Neural cell (in vitro differentiated cells): ENCODE measurements around the gene ARFGAP1. TPM values are rescaled to one million over a fixed set of nuclear protein-coding genes. Genes with fewer than 3 reads are reported as not detected.

Source experiments
- H2AFZ ChIP-seq: fragments of 200-600, 300-800 bp; sonication (generic), shearing (Covaris generic); 2 replicates; pipeline ENCODE4 v1.6.0; 2014; ENCODE audit warnings: low read depth, mild to moderate bottlenecking, antibody characterized with exemption, low read length, moderate library complexity
- H3F3A ChIP-seq: fragments of 200-600 bp; shearing (Covaris generic); 2 replicates; pipeline ENCODE4 v1.6.1; 2016; ENCODE audit warnings: mild to moderate bottlenecking, moderate library complexity, mixed read lengths, antibody characterized with exemption, low read length; ENCODE audit not compliant: insufficient read depth, poor library complexity, severe bottlenecking
- H3K27ac ChIP-seq: fragments of 200-600, 300-800 bp; sonication (generic), shearing (Covaris generic); 2 replicates; pipeline ENCODE4 v1.5.1; 2014; ENCODE audit warnings: mild to moderate bottlenecking, low read length, moderate library complexity
- H3K27me3 ChIP-seq: fragments of 300-800, 200-600 bp; sonication (generic), shearing (Covaris generic); 2 replicates; pipeline ENCODE4 v1.6.0; 2014; ENCODE audit warnings: mild to moderate bottlenecking, low read depth, low read length, moderate library complexity; ENCODE audit not compliant: insufficient read depth
- H3K36me3 ChIP-seq: fragments of 300-800, 200-600 bp; sonication (generic), shearing (Covaris generic); 2 replicates; pipeline ENCODE4 v1.5.1; 2014; ENCODE audit warnings: mild to moderate bottlenecking, antibody characterized with exemption, low read length, moderate library complexity; ENCODE audit not compliant: insufficient read depth
- H3K4me2 ChIP-seq: fragments of 300-800, 200-600 bp; sonication (generic), shearing (Covaris generic); 2 replicates; pipeline ENCODE4 v1.6.0; 2014; ENCODE audit warnings: mild to moderate bottlenecking, low read length
- H3K4me3 ChIP-seq: fragments of 300-800, 200-600 bp; sonication (generic), shearing (Covaris generic); 2 replicates; pipeline ENCODE4 v1.5.1; 2014; ENCODE audit warnings: mild to moderate bottlenecking, low read length, moderate library complexity
- H3K79me2 ChIP-seq: fragments of 200-600 bp; shearing (Covaris generic); replicated peaks from 2 replicates; pipeline ENCODE4 v1.6.0; 2014; ENCODE audit warnings: mild to moderate bottlenecking, low read length, moderate library complexity; ENCODE audit not compliant: insufficient read depth
- H3K9ac ChIP-seq: fragments of 300-800, 200-600 bp; sonication (generic), shearing (Covaris generic); 2 replicates; pipeline ENCODE4 v1.6.1; 2016; ENCODE audit warnings: mild to moderate bottlenecking, low read length, mixed read lengths
- H3K9me2 ChIP-seq: fragments of 200-600 bp; shearing (Covaris generic); 2 replicates; pipeline ENCODE4 v1.6.1; 2016; ENCODE audit warnings: mild to moderate bottlenecking, low read length, mixed read lengths; ENCODE audit not compliant: insufficient read depth
- H3K9me3 ChIP-seq: fragments of 200-600, 300-800 bp; sonication (generic), shearing (Covaris generic); 2 replicates; pipeline ENCODE4 v1.6.1; 2016; ENCODE audit warnings: mild to moderate bottlenecking, mixed run types, low read length, moderate library complexity, mixed read lengths
- H4K20me1 ChIP-seq: fragments of 200-600 bp; shearing (Covaris generic); 2 replicates; pipeline ENCODE4 v1.6.1; 2016; ENCODE audit warnings: mild to moderate bottlenecking, mixed run types; ENCODE audit not compliant: insufficient read depth
- CTCF ChIP-seq: fragments of 450-650 bp; IDR thresholded peaks from 2 replicates; pipeline ENCODE4 v1.5.1; 2014; ENCODE audit warnings: antibody characterized with exemption, mild to moderate bottlenecking, moderate library complexity; ENCODE audit not compliant: poor library complexity, severe bottlenecking
- EP300 ChIP-seq: fragments of 450-650 bp; conservative IDR thresholded peaks from 2 replicates; pipeline ENCODE4 v1.6.1; 2014; ENCODE audit warnings: antibody characterized with exemption, mild to moderate bottlenecking, moderate library complexity; ENCODE audit not compliant: poor library complexity, severe bottlenecking
- EZH2 ChIP-seq: fragments of 200-600, 300-800 bp; shearing (Covaris generic), sonication (generic); IDR thresholded peaks from 2 replicates; pipeline ENCODE4 v1.6.1; 2014; ENCODE audit warnings: antibody characterized with exemption, low read length, borderline replicate concordance, mild to moderate bottlenecking; ENCODE audit not compliant: insufficient read depth, poor library complexity, severe bottlenecking
- MXI1 ChIP-seq: fragments of 450-650 bp; conservative IDR thresholded peaks from 2 replicates; pipeline ENCODE4 v1.6.1; 2014; ENCODE audit warnings: antibody characterized with exemption, mild to moderate bottlenecking; ENCODE audit not compliant: poor library complexity, severe bottlenecking
- POLR2AphosphoS5 ChIP-seq: IDR thresholded peaks from 2 replicates; pipeline ENCODE4 v1.6.1; 2012
- RAD21 ChIP-seq: fragments of 450-650 bp; conservative IDR thresholded peaks from 2 replicates; pipeline ENCODE4 v1.6.1; 2014; ENCODE audit warnings: antibody characterized with exemption, mild to moderate bottlenecking, moderate library complexity
- REST ChIP-seq: IDR thresholded peaks from 2 replicates; pipeline ENCODE4 v1.6.1; 2012; ENCODE audit warnings: borderline replicate concordance
- SMC3 ChIP-seq: fragments of 450-650 bp; conservative IDR thresholded peaks from 2 replicates; pipeline ENCODE4 v1.6.1; 2014; ENCODE audit warnings: antibody characterized with exemption, mild to moderate bottlenecking, moderate library complexity; ENCODE audit not compliant: poor library complexity
- TAF1 ChIP-seq: IDR thresholded peaks from 2 replicates; pipeline ENCODE4 v1.6.1; 2012; ENCODE audit warnings: low read depth
- polyA plus RNA-seq: library from polyadenylated mRNA; depleted of rRNA; stranded (reverse); fragments of >200 nt; gene quantifications from 2 replicates; pipeline ENCODE4 v1.2.3, GENCODE V29; 2014

Gene ARFGAP1
- polyA plus RNA-seq, 1 donor from 2014 or later: 70.2 TPM

GRCh38 chr20:63294536-63294900 lies 21.9 kb downstream of the ARFGAP1 start:
- H3K27me3 ChIP-seq: no peaks in the 10 kb centered on the region
- H4K20me1 ChIP-seq: no peaks in the 10 kb centered on the region
- H2AFZ ChIP-seq: no peak overlapping the region
- H3K79me2 ChIP-seq: no peaks in the 10 kb centered on the region
- TF ChIP-seq TAF1 (no peak), EZH2 (no peak), RAD21 (no peak), REST (no peak), SMC3 (no peak), EP300 (no peak)
- no peaks in the 10 kb centered on the region for H3K9me3 ChIP-seq
- H3K9ac ChIP-seq: no peak overlapping the region
- no peaks in the 10 kb centered on the region for H3F3A ChIP-seq
- no peak overlapping the region for H3K4me2 ChIP-seq
- H3K9me2 ChIP-seq: no peaks in the 10 kb centered on the region
- H3K4me3 ChIP-seq: no peak overlapping the region
- no peaks in the 10 kb centered on the region for H3K36me3 ChIP-seq
- no peak overlapping the region for H3K27ac ChIP-seq

GRCh38 chr20:63295018-63295417 lies 22.4 kb downstream of the ARFGAP1 start:
- H2AFZ ChIP-seq: no peak overlapping the region
- H3K36me3 ChIP-seq: no peaks in the 10 kb centered on the region
- H4K20me1 ChIP-seq: no peaks in the 10 kb centered on the region
- H3K27me3 ChIP-seq: no peaks in the 10 kb centered on the region
- no peaks in the 10 kb centered on the region for H3K9me3 ChIP-seq
- no peaks in the 10 kb centered on the region for H3K9me2 ChIP-seq
- H3K9ac ChIP-seq: no peak overlapping the region
- no peak overlapping the region for H3K4me3 ChIP-seq
- no peaks in the 10 kb centered on the region for H3F3A ChIP-seq
- H3K27ac ChIP-seq: no peak overlapping the region
- TF ChIP-seq EP300 (no peak), MXI1 (no peak), CTCF (no peak), RAD21 (no peak), POLR2AphosphoS5 (no peak), TAF1 (no peak), EZH2 (no peak), SMC3 (no peak), REST (no peak)
- no peaks in the 10 kb centered on the region for H3K79me2 ChIP-seq
- no peak overlapping the region for H3K4me2 ChIP-seq
